Right cardiac atrium (tissue), 5 donors: ENCODE data around the gene TRIM46. TPM values are rescaled to one million over a fixed set of nuclear protein-coding genes. Genes with fewer than 3 reads are reported as not detected.
A peak's percentile ranks its signal among the peaks of the same experiment; 100 is the strongest.
"Not testable (repeated sequence)": the region's sequence is repeated elsewhere in the genome, so short reads cannot be mapped to it uniquely, and the experiment has no call there.

ENCODE experiments used
- ATAC-seq, 2 donors: fragments of 200-7000 bp; cut with Tn5 transposase; one replicate each; pipeline versions ENCODE4 v1.8.0 to v1.9.1; 2020; ENCODE audit warnings: moderate library complexity in 2 of 2, mild to moderate bottlenecking in 1 of 2
- DNase-seq, 3 donors: peaks; one replicate each; pipeline ENCODE4 v3.0.0-alpha.2; 2020
- H3K27ac ChIP-seq: one replicate; pipeline ENCODE4 v1.5.1; 2013; ENCODE audit warnings: mild to moderate bottlenecking, low read length, control low read depth, moderate library complexity
- H3K27me3 ChIP-seq: one replicate; pipeline ENCODE4 v1.6.1; 2013; ENCODE audit not compliant: control insufficient read depth, insufficient read depth
- H3K4me1 ChIP-seq: one replicate; pipeline ENCODE4 v1.6.1; 2013; ENCODE audit warnings: low read length; ENCODE audit not compliant: control insufficient read depth, insufficient read depth
- H3K4me3 ChIP-seq: one replicate; pipeline ENCODE4 v1.5.1; 2013; ENCODE audit warnings: low read length, control low read depth
- H3K9me3 ChIP-seq: one replicate; pipeline ENCODE4 v1.6.1; 2013; ENCODE audit warnings: low read length; ENCODE audit not compliant: control insufficient read depth
- WGBS: extraction: QIAGEN DNeasy Blood & Tissue Kit; methylation state at CpG from one replicate; pipeline ENCODE4 v1.1.7; 2013; 5-methylcytosine and 5-hydroxymethylcytosine counted together
- intact Hi-C, 4 donors: fragments of 100-400 bp; cut with DNase I; formaldehyde crosslinking; loops; one replicate each; pipeline versions ENCODE4 v1.11.0 to v1.14.0; 2022 to 2023
- polyA plus RNA-seq: library from polyadenylated mRNA; stranded (reverse); fragments of 200-250 nt; gene quantifications from one replicate; pipeline ENCODE4 v1.2.3, GENCODE V29; 2013
- total RNA-seq, 4 donors: library from RNA; stranded (reverse); fragmentation: NEBNext Ultra II Directional; extraction: Animal tissue kit (Norgen Biotek cat#: 25700); gene quantifications; one replicate each; pipeline ENCODE4 v1.2.1, GENCODE V29; 2021
- donor health status: healthy with polysubstance abuse.
- donor health status: DM: no; HTN: yes; CAD: no.
- donor health status: DM: no; HTN: no; CAD: no.
- donor health status: DM: no; HTN: yes; CAD: no; lungs with severe emphysema.
- donor health status: DM: yes; HTN: yes; CAD: no.

The TRIM46 gene
- total and polyA plus RNA-seq, 5 donors: 0.17 to 0.37 (median 0.25) TPM

DNA sequence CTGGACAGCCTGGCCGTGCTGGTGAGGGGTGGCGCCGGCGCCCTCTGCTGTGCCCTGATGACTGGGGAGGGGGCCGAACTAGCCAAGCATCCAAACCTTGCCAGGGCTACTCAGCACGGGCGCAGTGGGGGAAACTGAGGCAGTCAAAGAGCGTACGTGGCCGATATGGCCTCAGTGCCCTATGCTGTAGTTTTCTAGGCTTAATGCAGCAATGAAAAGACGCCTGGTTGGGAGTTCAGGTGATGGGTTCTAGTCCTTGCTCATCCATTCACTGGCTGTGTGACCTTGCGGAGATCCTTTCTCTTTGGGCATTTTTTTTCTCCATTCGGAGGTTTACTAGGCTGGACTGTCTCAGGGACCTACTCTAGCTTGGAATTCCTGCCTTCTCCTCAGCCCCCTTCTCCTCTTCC lies 35.7 kb downstream of the TRIM46 start:
- 4% methylated on average over 13 of the region's 13 CpGs for WGBS
- ATAC-seq (no peak), DNase-seq (no peak)
- Histone ChIP-seq H3K27me3 (no peaks in the 10 kb centered on the region), H3K27ac (peak overlapping the region; percentile 98), H3K9me3 (no peaks in the 10 kb centered on the region), H3K4me3 (peak overlapping the region; percentile 88), H3K4me1 (peaks cover 5% of the 10 kb centered on the region)
- intact Hi-C loops: no loop called here

DNA sequence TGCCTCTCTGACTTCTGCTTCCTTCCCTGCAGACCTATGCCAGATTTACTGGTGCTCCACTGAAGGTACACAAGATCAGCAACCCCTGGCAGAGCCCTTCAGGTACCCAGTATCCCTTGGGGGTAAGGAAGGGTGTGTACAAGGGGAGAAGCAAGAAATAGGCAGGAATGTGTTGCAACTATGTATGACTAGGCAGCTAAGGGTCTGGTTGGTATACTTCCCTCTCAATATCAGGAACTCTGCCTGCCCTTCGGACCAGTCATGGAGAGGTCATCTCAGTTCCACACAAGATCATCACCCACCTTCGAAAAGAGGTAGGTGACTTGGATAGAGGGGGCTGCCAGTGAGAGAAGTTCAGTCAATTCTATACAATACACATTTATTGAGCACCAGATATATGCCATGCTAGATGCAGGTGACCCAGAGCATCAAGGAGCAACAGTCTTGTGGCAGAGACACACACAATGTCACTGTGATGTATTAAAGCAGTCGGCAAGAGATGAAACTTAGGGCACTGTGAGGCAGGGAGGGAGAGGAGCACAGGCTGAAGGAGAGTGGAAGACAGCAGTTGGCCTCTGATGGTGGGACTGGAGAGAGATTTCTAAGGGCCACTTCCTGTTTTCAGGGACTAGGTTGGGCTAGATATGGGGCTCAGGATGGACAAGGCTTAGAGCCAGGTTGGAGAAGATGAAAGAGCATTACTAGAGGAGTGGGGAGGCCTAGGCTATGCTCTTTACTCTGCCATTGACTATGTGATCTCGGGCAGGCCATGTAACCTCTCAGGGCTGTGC lies 36.9 kb downstream of the TRIM46 start:
- intact Hi-C loops: loop anchor here in 1 of 4 donors (2.0 kb wide), 1 partner anchor 18 kb away; no protein-coding TSS in a partner anchor
- DNase-seq (no peak), ATAC-seq (no peak)
- Histone ChIP-seq H3K4me1 (peaks cover 5% of the 10 kb centered on the region), H3K9me3 (no peaks in the 10 kb centered on the region), H3K27ac (peak overlapping the region; percentile 31), H3K27me3 (no peaks in the 10 kb centered on the region), H3K4me3 (no peak overlapping the region)
- WGBS: 77% methylated on average over 4 of the region's 4 CpGs

DNA sequence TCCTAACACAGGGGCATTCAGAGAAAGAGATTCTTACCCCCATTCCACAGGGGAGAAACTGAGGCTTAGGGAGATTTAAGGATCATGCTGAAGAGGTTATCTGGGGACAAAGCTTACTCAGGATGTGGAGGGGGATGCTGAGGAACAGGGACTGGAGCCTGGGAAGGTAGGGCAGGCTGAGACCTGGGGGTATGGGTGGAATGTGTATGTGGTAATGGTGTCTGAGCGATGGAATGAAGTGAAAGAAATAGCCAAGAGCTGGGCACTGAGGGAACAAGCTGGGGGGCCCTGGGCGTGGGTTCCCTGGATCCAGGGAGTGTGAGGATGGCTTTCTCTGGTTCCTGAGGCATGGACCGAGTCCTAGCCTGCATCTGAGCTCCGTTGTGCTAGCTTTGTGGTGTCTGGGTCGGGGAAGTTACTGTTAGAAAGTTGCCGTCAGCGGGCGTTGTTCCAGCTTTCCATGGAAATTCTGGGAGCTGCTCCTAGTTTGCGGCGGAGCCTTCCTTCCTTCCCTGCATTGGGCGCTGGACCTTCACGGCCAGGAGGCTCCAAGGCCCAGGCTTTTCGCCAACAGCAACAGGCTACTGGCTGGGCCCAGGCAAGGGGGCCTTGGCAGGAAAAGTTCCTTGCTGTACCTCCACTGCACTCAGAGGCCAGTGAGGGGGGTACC lies 37.9 kb downstream of the TRIM46 start:
- peak in 1 of 2 donors; percentile 32 for ATAC-seq
- H3K9me3 ChIP-seq, H3K4me1 ChIP-seq, H3K4me3 ChIP-seq, H3K27me3 ChIP-seq, H3K27ac ChIP-seq: not testable (repeated sequence)
- DNase-seq: peak; percentile 83 to 88 (median 85)
- intact Hi-C loops: loop anchor here in 1 of 4 donors (2.0 kb wide), 1 partner anchor 17 kb away; no protein-coding TSS in a partner anchor
- WGBS: 44% methylated on average over 13 of the region's 13 CpGs

DNA sequence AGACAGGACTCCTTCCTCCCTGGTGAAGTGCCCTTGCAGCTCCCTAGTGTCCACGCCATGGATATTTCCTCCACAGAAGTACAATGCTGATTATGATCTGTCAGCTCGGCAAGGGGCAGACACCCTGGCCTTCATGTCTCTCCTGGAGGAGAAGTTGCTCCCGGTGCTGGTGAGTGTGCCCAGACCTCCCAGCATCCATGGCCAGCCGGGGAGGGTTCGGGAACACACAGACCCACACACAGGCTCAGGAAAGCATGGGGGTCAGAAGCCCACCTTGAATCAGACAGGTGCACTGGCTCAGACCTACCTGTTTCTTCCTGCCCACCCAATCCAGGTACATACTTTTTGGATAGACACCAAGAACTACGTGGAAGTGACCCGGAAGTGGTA lies 38.4 kb downstream of the TRIM46 start:
- DNase-seq, H3K27me3 ChIP-seq, H3K9me3 ChIP-seq, H3K4me3 ChIP-seq, H3K4me1 ChIP-seq, ATAC-seq, H3K27ac ChIP-seq, intact Hi-C loops: not testable (repeated sequence)
- WGBS: 66% methylated on average over 7 of the region's 7 CpGs

DNA sequence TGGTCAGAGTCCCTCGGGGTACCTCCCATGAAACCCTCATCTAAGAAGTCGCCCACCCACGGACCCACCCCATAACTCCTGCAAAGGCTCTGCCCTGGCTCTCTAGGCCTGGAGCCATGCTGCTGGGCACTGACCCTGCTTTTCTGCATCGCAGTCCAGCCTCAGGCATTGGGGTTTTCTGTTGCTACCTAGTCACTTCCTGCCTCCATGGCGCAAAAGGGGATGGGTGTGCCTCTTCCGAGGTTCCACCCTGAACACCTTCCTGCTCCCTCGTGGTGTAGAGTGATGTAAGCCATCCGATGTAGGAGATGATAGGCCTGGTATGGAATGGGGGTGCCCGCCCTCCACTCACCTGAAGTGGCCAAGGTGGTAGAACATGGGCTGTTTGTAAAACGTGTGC lies 41.1 kb downstream of the TRIM46 start:
- DNase-seq, H3K4me1 ChIP-seq, ATAC-seq, H3K27ac ChIP-seq, intact Hi-C loops, H3K9me3 ChIP-seq, H3K4me3 ChIP-seq, H3K27me3 ChIP-seq: not testable (repeated sequence)
- WGBS: 74% methylated on average over 9 of the region's 10 CpGs

DNA sequence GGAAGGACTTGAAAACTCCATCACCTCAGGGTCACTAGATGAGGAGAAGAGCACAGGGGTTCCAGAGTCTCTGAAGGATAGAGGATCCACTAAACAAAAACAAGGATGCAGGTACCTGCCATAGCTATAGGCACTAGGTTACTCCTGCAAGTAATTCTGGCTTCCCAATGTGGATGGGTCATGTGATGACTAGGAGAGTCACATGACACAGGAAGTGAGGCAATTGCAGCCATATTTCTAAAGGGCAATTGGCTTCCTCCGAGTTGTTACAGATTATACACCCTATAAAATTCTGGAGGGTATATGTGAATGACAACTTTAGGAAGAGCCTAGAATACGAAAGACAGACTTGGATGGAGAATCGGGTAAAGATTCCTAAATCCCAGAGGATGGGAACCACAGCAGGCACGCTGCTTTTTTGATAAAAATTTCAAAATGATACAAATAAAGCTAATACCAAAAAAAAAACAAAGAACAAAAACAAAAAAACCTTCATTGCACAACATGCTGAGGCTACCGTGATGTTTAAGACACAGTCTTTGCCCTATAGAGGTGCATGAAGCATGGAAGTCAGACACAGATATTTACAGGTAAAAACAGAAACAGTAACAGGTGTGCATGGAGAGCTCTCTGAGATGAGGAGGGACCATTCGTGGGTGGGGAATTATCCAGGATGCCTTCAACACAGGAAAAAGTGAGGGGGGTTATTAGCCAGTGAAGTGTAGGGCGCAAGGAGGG lies 45.4 kb downstream of the TRIM46 start:
- Histone ChIP-seq H3K27me3 (no peaks in the 10 kb centered on the region), H3K27ac (peak overlapping the region; percentile 27), H3K9me3 (peaks cover 5% of the 10 kb centered on the region), H3K4me3 (peak overlapping the region; percentile 34), H3K4me1 (no peaks in the 10 kb centered on the region)
- intact Hi-C loops: no loop called here
- DNase-seq: no peak
- peak; percentile 58 to 71 for ATAC-seq
- WGBS: 40% methylated on average over 7 of the region's 7 CpGs

DNA sequence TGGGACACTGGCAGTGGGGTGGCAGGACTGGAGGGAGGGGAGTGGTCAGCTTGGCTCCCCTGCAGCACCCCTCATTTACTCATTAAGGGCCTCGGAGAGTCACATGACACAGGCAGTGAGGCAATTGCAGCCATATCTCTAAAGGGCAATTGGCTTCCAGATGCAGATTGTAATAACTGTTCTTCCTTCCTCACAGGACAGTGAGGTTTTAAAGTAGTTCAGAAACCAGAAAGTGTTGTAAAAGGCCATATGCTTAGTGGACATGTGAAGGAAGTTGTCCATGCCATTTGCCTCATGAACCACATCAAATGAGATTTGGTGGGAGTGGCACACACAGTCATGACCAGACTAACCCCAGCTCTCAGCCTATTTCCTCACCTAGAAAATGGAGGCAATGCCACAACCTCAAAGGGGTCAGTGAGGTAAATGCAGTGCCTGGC lies 46.0 kb downstream of the TRIM46 start:
- Histone ChIP-seq H3K9me3 (peaks cover 5% of the 10 kb centered on the region), H3K4me1 (no peaks in the 10 kb centered on the region), H3K27me3 (no peaks in the 10 kb centered on the region), H3K4me3 (peak overlapping the region; percentile 34), H3K27ac (peak overlapping the region; percentile 27)
- DNase-seq (no peak), ATAC-seq (peak in 1 of 2 donors; percentile 56)
- WGBS: 7% methylated on average over 1 of the region's 1 CpG
- intact Hi-C loops: loop anchor here in 2 of 4 donors (10.0 kb wide), 1 partner anchor 45 kb away; the partner anchor contains the start of genes KRTCAP2 (in 2 of the 2) and TRIM46 (in 2 of the 2)

DNA sequence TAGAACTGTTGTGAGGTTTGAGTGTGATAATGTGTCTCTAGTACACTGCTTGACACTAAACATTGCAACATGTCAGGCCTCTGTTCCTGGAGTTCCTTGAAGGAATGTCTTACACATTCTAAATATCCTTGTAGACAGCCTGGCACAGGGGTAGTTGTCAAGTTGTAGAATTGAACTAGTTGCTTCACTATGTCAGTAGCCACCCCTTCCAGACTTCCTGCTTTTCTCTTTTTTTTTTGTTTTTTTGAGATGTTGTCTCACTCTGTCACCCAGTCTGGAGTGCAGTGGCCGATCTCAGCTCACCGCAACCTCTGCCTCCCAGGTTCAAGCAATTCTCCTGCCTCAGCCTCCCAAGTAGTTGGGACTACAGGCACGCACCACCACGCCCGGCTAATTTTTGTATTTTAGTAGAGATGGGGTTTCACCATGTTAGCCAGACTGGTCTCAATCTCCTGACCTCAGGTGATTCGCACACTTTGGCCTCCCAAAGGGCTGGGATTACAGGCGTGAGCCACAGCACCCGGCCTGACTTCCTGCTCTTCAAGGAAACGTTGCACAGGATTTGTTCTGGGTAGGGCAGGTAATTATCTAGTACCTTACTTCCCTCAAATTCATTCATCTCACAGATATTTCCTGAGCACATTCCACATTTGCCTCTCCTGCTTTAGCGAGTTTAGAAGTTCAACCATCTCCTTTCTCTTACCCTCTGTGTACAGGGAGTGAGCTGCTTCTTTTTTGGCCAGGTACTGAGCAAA lies 46.7 kb downstream of the TRIM46 start:
- not testable (repeated sequence) for H3K27ac ChIP-seq, H3K4me3 ChIP-seq, H3K4me1 ChIP-seq, H3K27me3 ChIP-seq, DNase-seq, ATAC-seq, H3K9me3 ChIP-seq
- 84% methylated on average over 10 of the region's 10 CpGs for WGBS
- intact Hi-C loops: loop anchor here in 2 of 4 donors (10.0 kb wide), 1 partner anchor 46 kb away; the partner anchor contains the start of genes KRTCAP2 (in 2 of the 2) and TRIM46 (in 2 of the 2)

DNA sequence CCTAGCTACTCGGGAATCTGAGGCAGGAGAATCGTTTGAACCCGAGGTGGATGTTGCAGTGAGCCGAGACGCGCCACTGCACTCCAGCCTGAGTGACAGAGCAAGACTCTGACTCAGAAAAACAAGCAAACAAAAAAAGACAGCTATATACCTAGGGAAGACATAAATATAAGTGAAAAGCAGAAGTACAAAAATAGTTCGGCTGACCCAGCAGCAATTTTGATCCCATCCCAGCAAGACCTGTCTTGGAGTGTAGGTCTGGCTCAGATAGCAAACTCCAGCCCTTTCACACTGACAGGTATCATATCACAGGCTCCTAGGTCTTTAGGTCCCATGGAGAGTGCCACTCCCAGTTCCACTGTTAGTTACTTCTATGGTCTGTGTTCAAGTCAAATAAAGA lies 49.4 kb downstream of the TRIM46 start:
- no peak overlapping the region for H3K4me3 ChIP-seq
- no peaks in the 10 kb centered on the region for H3K27me3 ChIP-seq
- intact Hi-C loops: loop anchor here in 2 of 4 donors (10.0 kb wide), 1 partner anchor 48 kb away; the partner anchor contains the start of genes KRTCAP2 (in 2 of the 2) and TRIM46 (in 2 of the 2)
- H3K27ac ChIP-seq: no peak overlapping the region
- WGBS: 80% methylated on average over 7 of the region's 7 CpGs
- H3K4me1 ChIP-seq: no peaks in the 10 kb centered on the region
- H3K9me3 ChIP-seq: peaks cover 8% of the 10 kb centered on the region
- DNase-seq (no peak), ATAC-seq (no peak)

DNA sequence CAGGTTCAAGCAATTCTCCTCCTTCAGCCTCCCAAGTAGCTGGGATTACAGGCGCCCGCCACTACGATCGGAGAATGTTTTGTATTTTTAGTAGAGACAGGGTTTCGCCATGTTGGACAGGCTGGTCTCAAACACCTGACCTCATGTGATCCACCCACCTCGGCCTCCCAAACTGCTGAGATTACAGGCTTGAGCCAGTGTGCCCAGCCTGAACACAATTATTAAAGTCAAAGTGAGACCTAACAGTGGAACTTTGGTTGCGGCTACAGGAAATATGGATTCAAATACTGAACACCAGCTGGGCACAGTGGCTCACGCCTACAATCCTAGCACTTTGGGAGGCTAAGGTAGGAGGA lies 51.7 kb downstream of the TRIM46 start:
- intact Hi-C loops: loop anchor here in 2 of 4 donors (10.0 kb wide), 1 partner anchor 51 kb away; the partner anchor contains the start of genes KRTCAP2 (in 2 of the 2) and TRIM46 (in 2 of the 2)
- not testable (repeated sequence) for ATAC-seq, H3K4me3 ChIP-seq, H3K27me3 ChIP-seq, H3K27ac ChIP-seq, H3K9me3 ChIP-seq, DNase-seq, H3K4me1 ChIP-seq
- WGBS: 95% methylated on average over 8 of the region's 8 CpGs
